GM19239 (cell line): Measurements from ENCODE around the gene PTTG1IP.

ENCODE experiments used
- DNase-seq: peaks from one replicate; pipeline ENCODE4 v3.0.0; 2011; ENCODE audit warnings: low spot score; ENCODE audit not compliant: insufficient read length
- FAIRE-seq: peaks from 2 replicates; lab custom pipeline; 2011; peaks lifted over from hg19 to GRCh38; lab: Jason Lieb, UNC

The PTTG1IP gene

DNA sequence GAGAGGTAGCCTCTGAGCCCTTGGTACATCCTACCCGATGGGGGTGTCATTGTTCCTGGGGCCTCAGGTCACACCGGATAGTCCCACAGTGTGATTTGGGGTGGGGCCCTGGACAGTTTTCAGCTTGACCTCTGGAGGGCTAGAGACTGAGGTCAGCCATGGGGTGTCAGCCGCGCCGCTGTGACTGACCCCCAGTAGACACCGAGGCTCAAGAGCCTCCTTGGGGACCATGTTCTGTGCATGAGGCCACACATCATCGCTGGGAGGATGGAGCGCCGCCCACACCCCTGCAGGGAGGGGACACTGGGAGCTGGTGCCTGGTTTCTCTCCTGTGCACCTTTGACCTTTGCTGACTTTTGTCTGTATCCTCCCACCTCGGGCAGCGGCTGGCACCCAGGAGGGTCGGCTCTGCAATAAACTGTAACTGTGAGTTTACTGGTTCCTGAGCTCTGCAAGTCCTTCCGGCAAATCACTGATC lies 24.6 kb upstream of the PTTG1IP start:
- no peak for DNase-seq
- no peak for FAIRE-seq

DNA sequence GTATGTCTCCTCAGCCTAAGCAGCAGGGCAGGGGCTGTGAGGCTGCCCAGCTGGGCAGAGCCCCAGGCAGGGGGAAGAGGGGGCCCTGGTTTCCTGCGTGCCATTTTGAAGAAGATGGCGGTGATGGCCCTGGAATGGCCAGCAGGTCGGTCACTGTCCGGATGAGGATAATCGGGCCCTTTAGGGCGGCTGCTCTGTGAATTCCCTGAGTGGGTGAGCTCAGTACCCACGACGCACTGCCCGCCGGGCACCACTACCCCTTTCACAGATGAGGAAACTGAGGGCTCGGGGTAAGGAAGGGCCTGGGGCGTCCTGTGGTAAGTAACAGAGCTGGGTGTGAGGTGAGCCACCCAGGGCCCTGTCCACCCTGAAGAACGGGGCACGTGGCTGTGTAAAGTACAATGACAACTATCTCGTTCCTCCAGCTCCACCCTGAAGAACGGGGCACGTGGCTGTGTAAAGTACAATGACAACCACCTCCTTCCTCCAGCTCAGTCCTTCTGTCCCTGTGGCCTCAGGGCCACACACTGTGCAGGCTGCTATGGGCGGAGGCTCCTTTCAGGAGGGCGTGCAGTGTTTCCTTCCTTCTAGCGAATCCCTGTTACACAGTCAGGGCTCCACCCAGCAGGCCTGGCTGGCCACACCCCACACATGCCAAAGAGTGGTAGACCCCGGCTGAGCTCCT lies 24.0 kb upstream of the PTTG1IP start:
- FAIRE-seq, result no peak
- DNase-seq, result no peak

DNA sequence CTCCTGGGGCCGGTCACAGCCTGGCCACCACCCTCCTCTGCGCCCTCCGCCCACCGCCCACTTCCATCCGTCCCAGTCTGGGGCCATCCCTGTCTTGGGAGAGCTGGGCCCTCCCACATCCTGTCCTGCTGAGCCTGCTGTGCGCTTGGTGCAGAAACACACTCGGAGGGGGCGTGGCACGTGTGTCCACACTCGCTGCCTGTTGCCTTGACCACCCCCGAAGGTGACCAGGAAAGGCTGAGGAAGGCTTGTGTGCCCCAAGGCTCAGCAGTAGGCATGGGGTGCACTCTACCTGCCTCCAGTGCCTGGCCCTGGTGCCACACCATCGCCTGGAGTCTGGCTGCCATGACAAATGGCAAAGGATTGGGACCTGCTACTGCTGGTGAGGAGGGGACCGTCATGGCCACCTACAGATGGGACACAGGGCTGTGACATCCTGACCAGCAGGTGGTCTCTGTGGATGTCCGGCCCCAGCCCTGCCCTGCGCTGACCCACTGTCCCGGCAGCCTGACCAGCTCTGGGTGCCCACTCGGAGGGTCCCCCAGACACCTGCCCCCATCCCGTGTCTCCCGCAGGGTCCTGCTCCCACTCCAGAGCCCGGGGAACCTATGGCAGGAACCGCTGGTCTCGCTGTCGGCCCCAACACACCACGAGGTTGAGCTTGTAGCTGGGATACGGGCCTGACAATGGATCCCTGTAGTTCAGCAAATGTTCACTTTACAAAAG lies 23.2 kb upstream of the PTTG1IP start:
- FAIRE-seq (no peak), DNase-seq (no peak)

DNA sequence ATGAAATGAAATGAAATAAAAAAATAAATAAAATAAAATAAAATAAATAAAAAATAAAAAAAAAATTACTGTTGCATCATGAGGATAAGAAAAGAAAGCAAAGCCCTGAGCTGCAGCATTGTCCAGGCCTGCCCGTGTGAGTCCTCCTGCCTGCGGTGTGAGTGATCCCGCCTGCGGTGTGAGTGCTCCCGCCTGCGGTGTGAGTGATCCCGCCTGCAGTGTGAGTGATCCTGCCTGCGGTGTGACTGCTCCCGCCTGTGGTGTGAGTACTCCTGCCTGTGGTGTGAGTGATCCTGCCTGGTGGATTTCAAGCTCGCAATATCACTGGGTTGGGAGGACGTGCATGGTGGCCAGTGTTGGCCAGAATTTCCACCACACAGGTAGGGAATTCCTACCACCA lies 22.4 kb upstream of the PTTG1IP start:
- DNase-seq (no peak), FAIRE-seq (no peak)

DNA sequence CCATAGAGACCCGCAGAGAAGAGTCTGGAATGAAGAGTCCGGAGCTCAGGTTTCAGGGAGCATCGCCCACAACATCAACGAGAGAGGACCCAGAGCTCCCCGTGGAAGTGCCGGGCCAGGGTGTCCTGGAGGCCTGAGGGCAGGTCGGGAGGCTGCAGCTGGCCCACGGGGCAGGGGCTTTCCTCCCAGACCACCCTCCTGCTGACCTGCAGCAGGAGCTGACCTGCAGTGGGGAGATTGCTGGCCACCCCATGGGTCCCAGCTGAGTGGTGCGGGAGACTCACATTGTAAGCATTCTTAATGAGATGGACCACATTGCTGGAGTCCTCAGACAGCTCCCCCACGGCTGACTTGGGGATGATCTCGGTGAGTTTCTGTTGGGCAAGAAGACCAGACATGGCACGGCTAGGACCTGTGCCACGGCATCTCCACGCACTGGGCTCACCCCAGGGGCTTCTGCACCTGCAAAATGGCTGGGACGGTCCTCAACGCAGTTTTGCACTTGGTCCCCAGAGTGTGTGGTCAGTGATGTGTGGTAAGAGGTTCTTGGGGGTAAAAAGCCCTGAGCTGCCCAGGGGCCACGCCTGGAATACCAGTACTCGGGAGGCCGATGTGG lies 21.3 kb upstream of the PTTG1IP start:
- no peak for DNase-seq
- no peak for FAIRE-seq

DNA sequence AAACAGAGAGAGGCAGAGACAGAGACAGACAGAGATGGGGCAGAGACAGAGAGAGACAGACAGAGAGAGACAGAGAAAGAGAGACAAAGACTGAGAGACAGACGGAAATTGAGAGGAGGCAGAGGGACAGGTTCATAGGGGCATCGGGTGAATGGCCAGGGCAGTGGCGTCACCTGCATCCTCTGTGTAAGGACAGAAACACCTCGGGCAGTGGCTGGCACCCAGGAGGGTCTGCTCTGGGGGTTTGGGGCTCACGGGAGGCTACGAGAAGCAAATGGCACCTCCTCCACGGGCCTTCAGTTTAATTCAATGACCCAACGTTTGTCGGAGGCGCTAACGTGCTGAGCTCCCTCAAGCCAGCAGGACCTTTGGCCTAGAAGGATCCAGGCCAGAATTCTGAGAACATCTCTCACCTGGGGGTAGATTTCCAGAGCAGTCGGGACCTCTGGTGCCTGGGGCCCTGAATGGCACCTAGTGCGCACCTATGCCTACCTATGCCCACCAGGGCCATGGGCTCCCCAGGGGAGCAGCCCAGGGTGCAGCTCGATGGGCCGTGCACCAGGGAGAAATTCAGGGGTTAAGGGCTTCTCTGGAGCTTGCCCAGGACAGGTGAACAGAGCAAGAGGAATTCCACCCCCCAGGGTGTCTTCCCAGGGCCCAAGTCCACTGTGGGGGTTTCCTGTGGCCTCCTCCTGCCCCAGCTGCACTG lies 20.6 kb upstream of the PTTG1IP start:
- no peak for DNase-seq
- FAIRE-seq, result no peak

DNA sequence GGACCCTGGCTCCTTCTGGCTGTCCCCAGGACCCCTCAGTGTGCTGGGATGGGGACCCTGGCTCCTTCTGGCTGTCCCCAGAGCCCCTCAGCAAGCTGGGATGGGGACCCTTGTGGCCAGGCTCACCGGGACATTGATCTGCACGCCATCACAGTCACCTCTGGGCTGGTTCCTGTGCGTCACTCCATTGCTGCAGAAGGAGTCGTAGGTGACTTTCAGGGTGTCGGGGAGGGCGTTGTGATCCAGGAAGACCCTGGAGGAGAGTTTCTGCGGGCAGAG lies 19.7 kb upstream of the PTTG1IP start:
- FAIRE-seq, result no peak
- DNase-seq, result no peak

DNA sequence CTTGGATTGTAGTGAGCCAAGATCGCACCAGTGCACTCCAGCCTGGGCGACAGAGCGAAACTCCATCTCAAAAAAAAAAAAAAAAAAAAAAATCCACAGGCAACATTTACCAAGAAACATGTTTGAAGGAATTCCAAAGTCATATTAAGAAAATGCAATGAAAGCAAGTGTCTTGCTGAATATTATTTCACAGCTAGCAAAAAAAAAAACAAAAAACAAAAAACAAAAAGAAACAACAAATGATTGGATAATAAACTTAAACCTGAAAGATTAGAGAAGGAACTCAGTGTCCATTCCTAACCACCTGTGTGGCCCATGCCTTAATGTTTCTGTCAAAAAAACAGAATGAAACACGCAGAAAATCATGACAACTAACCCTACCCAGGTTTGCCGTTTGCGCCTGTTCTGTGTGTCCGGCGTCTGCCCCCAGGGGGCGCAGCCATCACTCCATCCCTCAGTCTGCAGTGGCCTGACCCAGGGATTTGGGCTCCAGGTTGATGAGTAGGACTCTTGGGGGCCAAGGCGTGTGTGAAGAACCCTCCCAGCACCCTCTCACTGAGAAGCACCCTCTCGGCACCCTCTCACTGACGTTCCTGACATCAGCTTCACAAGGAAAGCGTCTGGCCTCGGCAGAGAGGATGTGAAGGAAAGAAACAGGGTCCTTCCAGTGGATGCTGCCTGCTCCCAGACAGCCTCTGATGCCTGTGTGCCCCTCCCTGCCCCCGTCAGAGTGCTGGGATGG lies 19.2 kb upstream of the PTTG1IP start:
- FAIRE-seq (peak; percentile 82), DNase-seq (peak; percentile 84)

DNA sequence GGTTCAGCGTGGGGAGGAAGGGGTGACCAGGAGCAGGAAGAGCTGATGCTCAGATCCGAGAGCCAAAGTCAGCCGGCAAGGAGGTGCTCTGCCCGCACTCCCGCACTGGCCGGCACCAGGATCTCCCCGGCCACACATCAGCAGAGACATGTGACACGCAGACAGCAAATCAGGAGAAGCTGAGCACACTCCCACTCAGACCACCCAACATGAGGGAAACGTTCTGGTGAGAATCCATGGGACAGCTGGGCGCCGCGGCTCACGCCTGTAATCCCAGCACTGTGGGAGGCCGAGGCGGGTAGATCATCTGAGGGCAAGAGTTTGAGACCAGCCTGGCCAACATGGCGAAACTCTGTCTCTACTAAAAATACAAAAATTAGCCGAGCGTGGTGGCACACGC lies 18.6 kb upstream of the PTTG1IP start:
- FAIRE-seq (no peak), DNase-seq (no peak)

DNA sequence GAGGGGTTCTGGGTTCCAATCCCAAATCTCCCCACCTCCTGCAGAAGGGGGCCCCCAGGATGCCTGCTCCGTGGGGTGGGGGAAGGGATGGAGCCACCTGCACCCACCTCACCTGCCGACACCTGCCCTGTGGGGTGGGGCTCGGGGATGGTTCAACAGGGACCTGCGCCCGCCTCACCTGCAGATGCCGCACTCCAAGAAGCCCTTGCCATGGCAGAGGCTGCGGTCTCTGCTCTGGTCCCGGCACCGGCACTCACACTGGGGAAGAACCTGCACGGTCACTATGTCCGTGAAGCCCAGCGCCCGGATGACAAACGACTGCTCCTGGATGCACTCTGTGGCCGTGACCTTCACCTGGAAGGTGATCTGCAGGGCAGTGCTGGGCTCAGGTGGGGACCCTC lies 18.1 kb upstream of the PTTG1IP start:
- FAIRE-seq (no peak), DNase-seq (no peak)

DNA sequence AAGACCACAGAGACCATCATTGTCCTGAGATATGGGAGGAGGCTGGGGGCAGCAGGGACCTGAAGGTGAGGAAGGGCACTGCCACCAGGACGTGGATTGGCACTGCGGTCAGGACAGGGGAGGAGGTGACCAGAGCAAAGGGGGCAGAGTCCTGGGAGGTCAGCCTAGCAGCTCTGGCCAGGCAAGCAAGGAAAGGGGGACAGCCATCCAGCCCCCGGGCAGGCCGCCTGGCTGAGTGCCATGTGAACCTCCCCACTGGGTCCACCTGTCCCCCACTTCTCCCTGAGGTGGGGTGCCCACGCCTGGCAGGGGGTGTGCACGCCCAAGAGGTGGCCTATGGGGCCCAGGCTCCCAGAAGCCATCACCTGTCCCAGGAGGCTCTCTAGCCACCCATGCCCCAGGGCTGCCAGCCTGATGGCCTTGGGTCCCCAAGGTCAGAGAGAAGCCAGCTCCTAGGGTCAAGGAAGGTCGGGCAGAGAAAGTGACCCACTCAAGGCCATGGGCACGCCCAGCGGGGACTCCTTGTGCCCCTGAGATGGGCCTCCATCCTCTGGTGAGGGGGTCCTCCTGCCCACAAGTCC lies 17.6 kb upstream of the PTTG1IP start:
- no peak for DNase-seq
- no peak for FAIRE-seq

DNA sequence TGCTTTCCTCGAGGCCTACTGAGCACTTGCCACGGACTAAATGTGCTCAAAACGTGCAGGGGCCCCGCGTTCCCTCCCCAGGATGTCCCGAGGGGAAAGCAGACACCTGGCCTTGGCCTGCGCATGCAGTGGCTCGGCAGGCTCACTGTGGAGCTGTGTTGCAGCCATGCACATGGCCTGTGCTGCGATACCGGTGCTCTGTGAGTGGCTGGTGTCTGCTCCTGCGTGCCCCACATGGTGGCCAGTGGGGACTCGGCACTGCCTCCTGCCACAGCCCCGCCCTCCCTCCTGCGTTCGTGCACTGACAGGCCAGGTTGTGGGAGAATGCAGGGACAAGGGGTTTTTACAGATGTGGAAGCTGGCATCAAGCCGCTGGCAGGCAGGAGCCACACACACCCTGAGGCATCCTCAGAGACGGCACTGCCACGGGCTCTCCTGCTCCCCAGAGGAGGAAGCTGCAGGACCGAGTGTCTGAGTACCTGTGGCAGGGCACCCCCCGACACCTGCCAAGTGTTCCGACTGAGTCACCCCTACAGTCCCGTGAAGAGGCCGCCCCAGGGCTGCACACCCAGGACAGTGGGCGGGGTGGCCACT lies 16.9 kb upstream of the PTTG1IP start:
- FAIRE-seq (no peak), DNase-seq (no peak)

DNA sequence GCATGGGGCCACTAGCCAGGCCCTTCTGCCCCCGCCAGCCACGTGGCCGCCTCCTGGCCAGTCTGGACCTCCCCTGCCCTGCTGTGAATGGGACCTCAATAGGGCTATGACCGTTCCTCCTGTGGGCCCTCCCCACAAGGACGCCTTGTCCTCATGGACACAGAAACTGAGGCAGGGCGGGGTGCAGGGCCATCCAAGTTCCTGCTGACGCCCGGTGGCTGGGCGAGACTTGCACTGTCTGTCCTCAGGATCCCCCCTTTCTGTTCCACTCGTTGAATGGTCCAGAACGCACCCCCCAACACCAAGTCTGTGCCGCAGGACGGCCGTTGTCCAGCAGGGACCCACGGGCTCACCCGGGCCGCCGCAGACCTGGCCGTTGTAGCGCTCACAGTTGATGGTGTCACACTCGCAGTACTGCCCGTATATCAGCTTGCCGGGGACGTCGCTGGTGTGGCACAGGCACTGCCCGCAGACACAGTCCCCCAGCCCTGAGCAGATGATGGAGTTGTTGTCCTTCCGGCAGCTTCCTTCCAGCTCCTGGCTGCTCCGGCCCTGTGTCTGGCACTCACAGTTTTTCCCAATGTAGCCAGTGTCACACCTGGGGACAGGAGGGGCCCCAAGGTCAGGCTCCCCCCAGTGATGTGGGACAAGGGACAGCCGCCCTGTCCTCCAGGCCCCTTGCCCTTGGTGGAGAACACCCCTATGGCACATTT lies 16.3 kb upstream of the PTTG1IP start:
- DNase-seq (no peak), FAIRE-seq (no peak)

DNA sequence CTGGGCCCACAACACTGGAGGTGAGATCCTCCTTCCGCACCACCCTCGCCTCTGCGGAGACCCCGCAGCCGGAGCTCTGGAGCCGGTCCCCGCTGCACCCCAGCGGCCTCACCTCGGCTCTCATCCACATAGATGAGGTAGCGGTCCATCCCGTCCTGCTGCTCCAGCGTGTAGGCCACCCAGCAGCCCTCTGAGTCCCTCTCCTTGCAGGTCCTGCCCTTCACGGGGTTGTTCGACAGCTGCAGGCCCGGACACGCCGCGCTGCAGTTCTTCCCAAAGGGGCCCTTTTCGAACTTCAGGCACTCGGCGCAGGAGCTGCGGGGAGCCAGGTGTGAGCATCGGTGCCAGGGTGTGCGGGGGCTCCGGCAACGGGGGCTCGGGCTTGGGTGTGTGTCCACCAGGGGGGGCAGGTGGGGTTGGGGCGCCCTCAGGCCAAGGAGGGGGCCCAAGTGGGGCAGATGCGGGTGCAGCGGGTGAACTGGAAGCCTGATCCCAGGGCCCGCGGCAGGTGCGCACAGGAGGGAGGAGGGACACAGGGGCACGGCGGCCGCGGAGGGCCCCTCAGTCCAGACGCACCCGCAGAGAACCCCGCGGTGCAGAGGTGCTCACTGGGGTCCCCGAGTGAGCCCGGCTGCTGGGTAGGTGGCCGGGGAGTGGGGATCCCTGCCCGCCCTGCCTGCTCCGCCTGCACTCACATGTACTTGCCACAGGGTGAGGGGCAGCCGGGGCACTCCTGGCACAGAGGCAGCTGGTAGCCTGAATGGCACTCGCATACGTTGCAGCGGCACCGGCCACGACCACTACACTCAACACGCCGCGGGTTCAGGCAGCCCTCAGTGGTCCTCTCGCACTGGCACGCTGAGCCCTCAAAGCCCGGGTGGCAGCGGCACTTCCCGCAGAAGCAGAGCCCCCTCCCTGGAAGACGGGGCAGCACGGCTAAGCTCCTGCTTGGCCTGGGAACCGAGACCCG lies 15.4 kb upstream of the PTTG1IP start:
- no peak for FAIRE-seq
- DNase-seq, result no peak

DNA sequence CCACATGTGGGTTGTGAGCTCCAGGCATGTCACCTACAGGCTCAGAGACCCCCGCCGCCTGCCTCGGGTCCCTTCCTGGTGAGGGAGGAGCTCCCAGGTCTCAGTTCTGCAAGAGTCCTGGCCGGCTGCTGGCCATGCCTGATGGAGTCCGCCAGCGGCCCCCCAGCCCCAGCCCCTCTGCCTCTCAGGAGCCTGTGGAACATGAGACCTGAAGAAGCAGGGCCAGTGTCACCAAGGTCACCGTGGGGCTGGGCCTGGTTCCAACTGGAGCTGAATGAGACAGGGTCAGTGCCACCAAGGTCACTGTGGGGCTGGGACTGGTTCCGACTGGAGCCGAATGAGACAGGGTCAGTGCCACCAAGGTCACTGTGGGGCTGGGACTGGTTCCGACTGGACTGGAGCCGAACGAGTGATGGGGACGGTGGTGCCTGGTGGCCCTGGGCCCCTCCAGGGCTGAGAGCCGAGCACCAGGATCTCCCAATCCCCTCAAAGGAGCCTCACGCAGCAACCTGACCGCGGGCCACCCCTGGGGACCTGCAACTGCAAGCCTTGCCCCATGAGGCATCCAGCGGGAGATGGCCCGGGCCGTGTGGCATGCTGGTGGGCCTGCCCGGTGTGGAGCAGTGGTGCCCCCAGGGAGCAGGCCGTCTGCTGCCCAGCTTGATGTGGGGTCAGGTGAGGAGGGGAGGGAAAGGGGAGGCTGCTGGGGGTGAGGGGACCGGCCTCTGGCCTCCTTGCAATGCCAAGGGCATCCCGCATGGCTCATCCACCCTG lies 14.5 kb upstream of the PTTG1IP start:
- FAIRE-seq, result no peak
- DNase-seq, result no peak

DNA sequence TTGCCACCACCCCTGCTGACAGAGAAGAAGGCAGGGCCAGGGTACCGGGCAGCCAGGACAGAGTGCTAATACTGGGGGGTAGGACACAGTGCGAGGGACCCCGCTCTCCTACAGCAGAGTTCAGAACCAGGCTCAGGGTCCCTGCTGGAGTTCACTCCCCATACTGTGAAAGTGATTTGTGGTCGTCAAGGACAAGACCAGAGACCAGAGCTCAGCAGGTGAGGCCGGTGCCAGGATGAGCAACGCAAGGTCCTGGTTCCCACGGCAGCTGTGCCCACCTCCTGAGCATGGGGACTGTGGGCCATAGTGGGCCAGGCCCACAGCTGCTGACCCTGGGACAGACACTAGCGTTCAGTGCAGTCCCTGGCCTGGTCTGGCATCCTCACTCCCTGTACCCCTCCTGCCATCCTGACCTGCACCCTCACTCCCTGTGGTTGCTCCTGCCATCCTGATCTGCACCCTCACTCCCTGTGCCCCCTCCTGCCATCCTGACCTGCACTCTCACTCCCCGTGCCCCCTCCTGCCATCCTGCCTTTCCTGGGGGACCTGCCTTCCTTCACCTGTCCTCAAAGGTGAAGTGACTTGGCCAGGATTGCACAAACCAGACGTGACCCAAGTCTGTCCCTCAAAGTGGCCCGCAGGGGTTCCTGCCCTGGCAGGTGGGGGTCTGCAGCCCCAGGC lies 13.8 kb upstream of the PTTG1IP start:
- FAIRE-seq (no peak), DNase-seq (no peak)
